H1 (cell line): ENCODE measurements around the gene CLEC16A. TPM values are rescaled to one million over a fixed set of nuclear protein-coding genes. Genes with fewer than 3 reads are reported as not detected.

Source experiments
- BCL11A ChIP-seq, 2 experiments: IDR thresholded peaks; one replicate each; pipeline ENCODE4 v1.6.1; 2011; ENCODE audit warnings: low read depth in 2 of 2, low read length in 2 of 2, mild to moderate bottlenecking in 2 of 2
- TAF1 ChIP-seq: IDR thresholded peaks from 2 replicates; pipeline ENCODE4 v1.6.1; 2011; ENCODE audit warnings: mild to moderate bottlenecking, low read depth, low read length
- polyA plus RNA-seq, 7 experiments: library from polyadenylated mRNA; depleted of rRNA in 3 of 7; stranded (reverse) in 5 of 7; unstranded in 2 of 7; fragments of >200 nt in 5 of 7; fragments of 200-250 nt in 2 of 7; gene quantifications; 1 replicate in 5 of 7; 2 replicates in 1 of 7; 4 replicates in 1 of 7; pipeline versions ENCODE4 v1.2.1 to v1.2.3, GENCODE V29; 2011 to 2013; ENCODE audit warnings: missing spikeins in 2 of 7, mixed read lengths in 2 of 7
- total RNA-seq: library from RNA; stranded (reverse); fragmentation: NEBNext Ultra II Directional; extraction: Animal tissue kit (Norgen Biotek cat#: 25700); gene quantifications from 2 replicates; pipeline ENCODE4 v1.2.1, GENCODE V29; 2021

The CLEC16A gene
- total and polyA plus RNA-seq, 2 of the 8 experiments (the other 6 are each of a cell fraction or from before 2014, with no cell fraction given), result 7.6 to 19.3 TPM

DNA sequence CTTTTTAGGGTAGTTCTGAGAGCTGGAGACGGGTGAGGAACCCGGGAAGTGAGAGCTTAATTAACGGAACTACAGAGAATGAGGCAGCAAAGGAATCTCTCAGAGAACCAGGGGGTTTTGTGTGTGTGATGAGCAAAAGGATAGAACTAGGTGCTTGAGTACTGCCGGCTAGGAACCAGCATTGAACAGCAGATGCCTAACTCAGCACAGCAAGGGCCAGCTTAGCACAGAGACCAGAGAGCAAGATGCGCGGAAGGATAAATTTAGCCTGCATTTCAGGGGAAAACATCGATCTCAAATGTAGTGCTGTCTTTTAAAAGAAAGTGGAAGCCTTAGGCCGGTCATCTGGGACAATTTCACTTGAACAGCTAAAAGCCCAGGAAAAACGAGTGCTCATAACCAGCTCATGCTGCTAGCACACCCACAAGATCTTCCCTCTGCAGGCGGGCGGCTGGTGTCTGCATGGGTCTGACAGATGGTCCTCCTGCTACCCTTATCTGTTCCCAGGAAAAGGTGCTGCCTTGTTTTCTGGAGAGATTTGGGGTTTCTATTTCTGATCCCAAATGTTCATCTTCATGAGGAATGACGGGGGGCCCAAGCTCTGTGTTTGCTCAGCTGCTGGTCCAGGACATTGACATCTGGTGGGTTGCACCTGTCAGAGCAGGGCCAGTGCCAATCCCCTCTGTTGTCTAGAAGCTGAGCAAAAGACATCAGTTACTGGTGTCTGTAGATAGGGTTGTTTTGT lies 207.7 kb downstream of the CLEC16A start (continued):
- no peak for TF ChIP-seq BCL11A (IDR thresholded peaks at IDR 0.05; ENCODE audit: low read depth in 2 of 2, low read length in 2 of 2)
- no peak for TF ChIP-seq TAF1
- TF ChIP-seq, all 59 proteins: peak for 0
